Measurements from ENCODE around the gene ACTL9. TPM values are rescaled to one million over a fixed set of nuclear protein-coding genes. Genes with fewer than 3 reads are reported as not detected.
"Not testable (repeated sequence)": the region's sequence is repeated elsewhere in the genome, so short reads cannot be mapped to it uniquely, and the experiment has no call there.

ACTL9 gene
- total and polyA plus RNA-seq, 2 donors from 2014 or later: not detected

DNA sequence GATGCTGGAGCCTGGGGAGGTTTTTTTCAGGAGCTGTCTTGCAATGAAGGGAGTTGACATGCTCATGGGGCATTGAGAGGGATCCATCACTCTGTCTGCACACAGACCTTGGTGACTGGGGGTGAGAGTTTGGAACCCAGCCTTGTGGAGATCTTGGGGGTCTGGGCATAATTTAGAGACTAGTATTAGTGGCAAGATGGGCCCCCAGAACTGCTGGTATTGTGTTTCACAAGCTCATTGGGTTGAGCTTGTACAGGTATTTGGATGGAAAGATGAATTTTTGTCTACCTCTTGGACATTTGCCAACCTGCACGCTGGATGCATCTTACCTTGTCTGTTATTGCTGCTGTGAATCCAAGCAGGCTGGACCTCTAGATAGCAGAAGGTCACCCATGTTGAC lies 22.7 kb upstream of the ACTL9 start, which contains the start of gene OR2Z1:
Gene OR2Z1 (plus strand): TSS at position 301 of the 400 bp plus-strand sequence. CDS start 9,395 bp downstream, outside the sequence.
- H3K4me1 ChIP-seq (ENCODE audit: control insufficient read depth in 2 of 3, insufficient read depth in 2 of 3, low read depth in 1 of 3, low read length in 3 of 3): no peaks in the 10 kb centered on the region
- TF ChIP-seq, protein P1, sequence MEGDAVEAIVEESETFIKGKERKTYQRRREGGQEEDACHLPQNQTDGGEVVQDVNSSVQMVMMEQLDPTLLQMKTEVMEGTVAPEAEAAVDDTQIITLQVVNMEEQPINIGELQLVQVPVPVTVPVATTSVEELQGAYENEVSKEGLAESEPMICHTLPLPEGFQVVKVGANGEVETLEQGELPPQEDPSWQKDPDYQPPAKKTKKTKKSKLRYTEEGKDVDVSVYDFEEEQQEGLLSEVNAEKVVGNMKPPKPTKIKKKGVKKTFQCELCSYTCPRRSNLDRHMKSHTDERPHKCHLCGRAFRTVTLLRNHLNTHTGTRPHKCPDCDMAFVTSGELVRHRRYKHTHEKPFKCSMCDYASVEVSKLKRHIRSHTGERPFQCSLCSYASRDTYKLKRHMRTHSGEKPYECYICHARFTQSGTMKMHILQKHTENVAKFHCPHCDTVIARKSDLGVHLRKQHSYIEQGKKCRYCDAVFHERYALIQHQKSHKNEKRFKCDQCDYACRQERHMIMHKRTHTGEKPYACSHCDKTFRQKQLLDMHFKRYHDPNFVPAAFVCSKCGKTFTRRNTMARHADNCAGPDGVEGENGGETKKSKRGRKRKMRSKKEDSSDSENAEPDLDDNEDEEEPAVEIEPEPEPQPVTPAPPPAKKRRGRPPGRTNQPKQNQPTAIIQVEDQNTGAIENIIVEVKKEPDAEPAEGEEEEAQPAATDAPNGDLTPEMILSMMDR (IDR thresholded peaks at IDR 0.05; ENCODE audit: borderline replicate concordance, extremely low read depth, insufficient read depth): no peak

DNA sequence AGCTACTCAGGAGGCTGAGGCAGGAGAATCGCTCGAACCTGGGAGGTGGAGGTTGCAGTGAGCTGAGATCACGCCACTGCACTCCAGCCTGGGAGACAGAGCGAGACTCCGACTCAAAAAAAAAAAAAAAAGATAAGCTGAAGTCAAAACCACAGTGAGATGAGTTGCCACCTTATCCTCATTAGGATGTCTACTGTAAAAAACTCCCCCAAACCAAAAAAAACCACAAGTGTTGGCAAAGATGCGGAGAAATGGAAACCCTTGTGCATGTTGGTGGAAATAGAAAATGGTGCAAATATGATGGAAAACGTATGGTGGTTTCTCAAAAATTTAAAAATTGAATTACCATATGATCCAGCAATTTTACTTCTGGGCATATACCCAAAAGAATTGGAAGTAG lies 11.7 kb upstream of the ACTL9 start:
- H3K9ac ChIP-seq (ENCODE audit: low read length in 3 of 3); H3K4me1 ChIP-seq (ENCODE audit: control insufficient read depth in 2 of 3, insufficient read depth in 2 of 3, low read depth in 1 of 3, low read length in 3 of 3); H3K27ac ChIP-seq (ENCODE audit: low read depth in 2 of 2, low read length in 2 of 2); H3K27me3 ChIP-seq (ENCODE audit: control insufficient read depth, insufficient read depth, low read length); intact Hi-C loops (cut with DNase I); H3K4me3 ChIP-seq (ENCODE audit: low read length in 3 of 3); DNase-seq; H3K36me3 ChIP-seq (ENCODE audit: control insufficient read depth in 2 of 3, insufficient read depth in 3 of 3, low read length in 3 of 3); H3K9me3 ChIP-seq (ENCODE audit: control insufficient read depth in 2 of 3, insufficient read depth in 1 of 3, low read length in 3 of 3); FAIRE-seq: not testable (repeated sequence)

More for the DNA sequence above, 22.7 kb upstream of the ACTL9 start, which contains the start of gene OR2Z1:
- Histone ChIP-seq H3K9me3 (ENCODE audit: control insufficient read depth in 2 of 3, insufficient read depth in 1 of 3, low read length in 3 of 3) (peaks cover 0 to 2% (median 0%) of the 10 kb centered on the region in 3 donors), H3K36me3 (ENCODE audit: control insufficient read depth in 2 of 3, insufficient read depth in 3 of 3, low read length in 3 of 3) (no peaks in the 10 kb centered on the region), H3K27me3 (ENCODE audit: control insufficient read depth, insufficient read depth, low read length) (no peaks in the 10 kb centered on the region), H3K9ac (ENCODE audit: low read length in 3 of 3) (no peak within 1 kb of the TSS), H3K27ac (ENCODE audit: low read depth in 2 of 2, low read length in 2 of 2) (no peak within 1 kb of the TSS), H3K4me3 (ENCODE audit: low read length in 3 of 3) (no peak within 1 kb of the TSS)
- DNase-seq (no peak), FAIRE-seq (no peak)
- intact Hi-C loops (cut with DNase I): no loop called here

DNA sequence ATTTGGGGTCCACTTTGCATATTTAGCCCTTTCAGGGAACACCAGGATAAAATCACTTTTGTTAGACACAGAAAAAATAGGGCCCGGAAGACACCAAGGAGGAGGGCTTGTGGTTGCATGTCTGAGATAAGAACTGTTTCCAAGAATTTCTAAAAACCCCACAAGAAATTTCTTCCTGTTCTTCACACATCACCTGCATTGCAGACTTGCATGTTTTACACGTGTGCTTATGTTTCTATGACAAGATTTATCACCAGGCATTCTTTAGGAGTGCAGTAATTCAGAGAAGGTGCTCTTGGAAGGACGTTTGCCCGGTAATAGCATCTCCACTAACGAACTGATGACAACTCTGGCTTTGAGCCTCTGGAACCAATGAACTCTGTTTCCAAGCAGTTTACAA lies 7.1 kb upstream of the ACTL9 start:
- Histone ChIP-seq H3K4me3 (ENCODE audit: low read length in 3 of 3) (no peak overlapping the region), H3K27me3 (ENCODE audit: control insufficient read depth, insufficient read depth, low read length) (no peaks in the 10 kb centered on the region), H3K9me3 (ENCODE audit: control insufficient read depth in 2 of 3, insufficient read depth in 1 of 3, low read length in 3 of 3) (no peaks in the 10 kb centered on the region), H3K9ac (ENCODE audit: low read length in 3 of 3) (no peak overlapping the region), H3K4me1 (ENCODE audit: control insufficient read depth in 2 of 3, insufficient read depth in 2 of 3, low read depth in 1 of 3, low read length in 3 of 3) (no peaks in the 10 kb centered on the region), H3K27ac (ENCODE audit: low read depth in 2 of 2, low read length in 2 of 2) (no peak overlapping the region), H3K36me3 (ENCODE audit: control insufficient read depth in 2 of 3, insufficient read depth in 3 of 3, low read length in 3 of 3) (no peaks in the 10 kb centered on the region)
- FAIRE-seq (no peak), DNase-seq (no peak)
- TF ChIP-seq, protein P1 (IDR thresholded peaks at IDR 0.05; ENCODE audit: borderline replicate concordance, extremely low read depth, insufficient read depth): no peak
- intact Hi-C loops (cut with DNase I): no loop called here

DNA sequence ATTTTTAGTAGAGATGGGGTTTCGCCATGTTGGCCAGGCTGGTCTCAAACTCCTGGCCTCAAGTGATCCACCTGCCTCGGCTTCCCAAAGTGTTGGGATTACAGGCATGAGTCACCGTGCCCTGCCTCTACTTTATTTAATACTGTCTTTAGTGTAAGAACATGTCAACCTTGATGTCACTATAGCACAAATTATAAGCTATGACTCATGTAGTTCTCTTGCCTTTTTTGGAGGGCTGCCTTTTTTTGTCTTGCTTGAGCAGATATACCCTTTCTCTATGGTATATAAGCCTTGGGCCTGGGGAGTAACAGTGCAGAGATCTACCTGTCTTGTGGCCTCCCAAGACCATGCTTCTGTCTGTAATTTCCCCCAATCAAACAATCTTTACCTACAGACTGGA lies 6.7 kb upstream of the ACTL9 start:
- H3K27me3 ChIP-seq (ENCODE audit: control insufficient read depth, insufficient read depth, low read length); FAIRE-seq; H3K9ac ChIP-seq (ENCODE audit: low read length in 3 of 3); H3K9me3 ChIP-seq (ENCODE audit: control insufficient read depth in 2 of 3, insufficient read depth in 1 of 3, low read length in 3 of 3); intact Hi-C loops (cut with DNase I); H3K27ac ChIP-seq (ENCODE audit: low read depth in 2 of 2, low read length in 2 of 2); H3K4me1 ChIP-seq (ENCODE audit: control insufficient read depth in 2 of 3, insufficient read depth in 2 of 3, low read depth in 1 of 3, low read length in 3 of 3); H3K4me3 ChIP-seq (ENCODE audit: low read length in 3 of 3); H3K36me3 ChIP-seq (ENCODE audit: control insufficient read depth in 2 of 3, insufficient read depth in 3 of 3, low read length in 3 of 3); DNase-seq: not testable (repeated sequence)
